Upper lobe of right lung (tissue), 1 donor: ENCODE data around the gene TCP1. TPM values are rescaled to one million over a fixed set of nuclear protein-coding genes. Genes with fewer than 3 reads are reported as not detected.
A peak's percentile ranks its signal among the peaks of the same experiment; 100 is the strongest.

ENCODE experiments used
- ATAC-seq: fragments of 200-7000 bp; cut with Tn5 transposase; one replicate; pipeline ENCODE4 v1.9.1; 2020; ENCODE audit warnings: mild to moderate bottlenecking, moderate library complexity
- DNase-seq: peaks from one replicate; pipeline ENCODE4 v3.0.0-alpha.2; 2020
- H3K27ac ChIP-seq: fragments of 200-600 bp; one replicate; pipeline ENCODE4 v1.8.0; 2022
- H3K27me3 ChIP-seq: fragments of 200-600 bp; one replicate; pipeline ENCODE4 v1.8.0; 2022; ENCODE audit warnings: mild to moderate bottlenecking
- H3K36me3 ChIP-seq: fragments of 200-600 bp; one replicate; pipeline ENCODE4 v1.8.0; 2022
- H3K4me1 ChIP-seq: fragments of 200-600 bp; one replicate; pipeline ENCODE4 v1.8.0; 2022
- H3K4me3 ChIP-seq: fragments of 200-600 bp; one replicate; pipeline ENCODE4 v1.8.0; 2022; ENCODE audit warnings: mild to moderate bottlenecking
- H3K9me3 ChIP-seq: fragments of 200-600 bp; one replicate; pipeline ENCODE4 v1.8.0; 2022
- intact Hi-C: fragments of 100-400 bp; cut with DNase I; formaldehyde crosslinking; loops from one replicate; pipeline ENCODE4 v1.11.0; 2022
- total RNA-seq: library from RNA; stranded (reverse); fragmentation: NEBNext Ultra II Directional; extraction: Animal tissue kit (Norgen Biotek cat#: 25700); gene quantifications from one replicate; pipeline ENCODE4 v1.2.1, GENCODE V29; 2021
- TF ChIP-seq, protein P1 (sequence below): fragments of 200-600 bp; IDR thresholded peaks from one replicate; pipeline ENCODE4 v1.8.0; 2022; ENCODE audit warnings: antibody characterized with exemption
- donor health status: DM: no; HTN: yes; CAD: no; lungs with severe emphysema.

Gene TCP1
- total RNA-seq, 1 donor from 2014 or later, result 105 TPM

DNA sequence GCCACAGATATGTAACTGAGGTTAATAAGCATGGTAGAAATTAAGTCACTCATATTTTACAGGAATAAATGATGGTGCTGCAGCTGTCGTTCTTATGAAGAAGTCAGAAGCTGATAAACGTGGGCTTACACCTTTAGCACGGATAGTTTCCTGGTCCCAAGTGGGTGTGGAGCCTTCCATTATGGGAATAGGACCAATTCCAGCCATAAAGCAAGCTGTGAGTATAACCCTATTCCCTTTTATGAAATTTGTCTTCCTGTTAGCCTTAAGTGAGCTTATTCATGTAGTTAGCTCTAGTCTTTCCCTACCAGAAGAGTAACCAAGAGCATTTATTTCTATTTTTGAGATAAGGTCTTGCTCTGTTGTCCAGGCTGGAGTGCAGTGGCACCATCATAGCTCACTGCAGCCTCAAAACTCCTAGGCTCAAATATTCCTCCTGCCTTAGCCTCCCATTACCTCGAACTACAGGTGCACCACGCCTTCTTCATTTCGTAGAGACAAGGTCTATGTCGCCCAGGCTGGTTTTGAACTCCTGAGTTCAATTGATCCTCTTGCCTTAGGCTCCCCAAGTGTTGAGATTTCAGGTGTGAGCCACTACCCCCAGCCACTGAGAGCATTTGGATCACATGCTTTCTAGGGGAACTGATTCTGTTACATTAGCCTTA, 12.0 kb downstream of the TCP1 start:
- Histone ChIP-seq H3K27me3 (no peaks in the 10 kb centered on the region), H3K9me3 (no peaks in the 10 kb centered on the region), H3K4me1 (no peaks in the 10 kb centered on the region), H3K36me3 (peaks cover 97% of the 10 kb centered on the region), H3K4me3 (no peak overlapping the region), H3K27ac (no peak overlapping the region)
- no peak for DNase-seq
- no peak for ATAC-seq
- TF ChIP-seq, protein P1, sequence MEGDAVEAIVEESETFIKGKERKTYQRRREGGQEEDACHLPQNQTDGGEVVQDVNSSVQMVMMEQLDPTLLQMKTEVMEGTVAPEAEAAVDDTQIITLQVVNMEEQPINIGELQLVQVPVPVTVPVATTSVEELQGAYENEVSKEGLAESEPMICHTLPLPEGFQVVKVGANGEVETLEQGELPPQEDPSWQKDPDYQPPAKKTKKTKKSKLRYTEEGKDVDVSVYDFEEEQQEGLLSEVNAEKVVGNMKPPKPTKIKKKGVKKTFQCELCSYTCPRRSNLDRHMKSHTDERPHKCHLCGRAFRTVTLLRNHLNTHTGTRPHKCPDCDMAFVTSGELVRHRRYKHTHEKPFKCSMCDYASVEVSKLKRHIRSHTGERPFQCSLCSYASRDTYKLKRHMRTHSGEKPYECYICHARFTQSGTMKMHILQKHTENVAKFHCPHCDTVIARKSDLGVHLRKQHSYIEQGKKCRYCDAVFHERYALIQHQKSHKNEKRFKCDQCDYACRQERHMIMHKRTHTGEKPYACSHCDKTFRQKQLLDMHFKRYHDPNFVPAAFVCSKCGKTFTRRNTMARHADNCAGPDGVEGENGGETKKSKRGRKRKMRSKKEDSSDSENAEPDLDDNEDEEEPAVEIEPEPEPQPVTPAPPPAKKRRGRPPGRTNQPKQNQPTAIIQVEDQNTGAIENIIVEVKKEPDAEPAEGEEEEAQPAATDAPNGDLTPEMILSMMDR, result no peak
- intact Hi-C loops, result no loop called here

DNA sequence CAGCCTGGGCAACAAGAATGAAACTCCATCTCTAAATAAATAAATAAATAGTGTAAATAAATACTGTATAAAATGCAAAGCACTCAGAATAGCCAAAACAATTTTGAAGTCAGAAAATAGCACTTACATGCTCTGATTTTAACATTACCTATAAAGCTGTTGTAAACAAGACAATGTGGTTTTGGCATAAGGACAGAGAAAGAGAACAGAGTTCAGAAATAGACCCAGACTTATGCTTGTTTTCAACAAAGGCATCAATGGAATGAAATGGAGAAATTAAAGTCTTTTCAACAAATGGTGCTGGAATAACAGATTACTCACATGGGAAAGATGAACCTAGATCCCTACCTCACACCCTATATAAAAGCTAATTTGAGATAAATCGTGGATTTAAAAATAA, 17.2 kb downstream of the TCP1 start:
- TF ChIP-seq, protein P1, result no peak
- H3K27ac ChIP-seq, result no peak overlapping the region
- H3K4me1 ChIP-seq, result no peaks in the 10 kb centered on the region
- ATAC-seq (no peak), DNase-seq (no peak)
- no peaks in the 10 kb centered on the region for H3K9me3 ChIP-seq
- peaks cover 83% of the 10 kb centered on the region for H3K36me3 ChIP-seq
- intact Hi-C loops, result no loop called here
- H3K27me3 ChIP-seq, result no peaks in the 10 kb centered on the region
- no peak overlapping the region for H3K4me3 ChIP-seq

DNA sequence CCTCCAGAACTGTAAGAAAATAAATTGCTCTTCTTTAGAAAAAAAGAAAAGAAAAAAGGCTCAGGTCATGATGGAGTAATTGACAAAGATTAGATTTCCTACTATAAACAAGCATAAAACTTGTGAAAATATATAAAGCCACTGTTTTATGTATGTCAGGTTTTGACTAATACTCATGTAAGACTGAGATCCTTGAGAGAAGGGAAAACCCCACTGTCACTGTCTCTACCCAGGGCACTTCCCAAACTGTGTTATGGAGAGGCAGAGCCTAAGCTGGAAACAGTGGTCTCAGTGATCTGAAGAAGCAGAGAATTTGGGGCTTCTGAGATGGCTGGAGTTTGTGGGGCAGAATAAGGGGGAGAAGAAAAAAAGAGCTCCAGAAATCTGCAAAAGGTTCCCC, 19.9 kb downstream of the TCP1 start:
- DNase-seq (no peak), ATAC-seq (no peak)
- no peaks in the 10 kb centered on the region for H3K9me3 ChIP-seq
- H3K4me3 ChIP-seq, result no peak overlapping the region
- no peak overlapping the region for H3K27ac ChIP-seq
- no peaks in the 10 kb centered on the region for H3K4me1 ChIP-seq
- intact Hi-C loops, result no loop called here
- H3K27me3 ChIP-seq, result no peaks in the 10 kb centered on the region
- TF ChIP-seq, protein P1, result no peak
- peaks cover 69% of the 10 kb centered on the region for H3K36me3 ChIP-seq

GRCh38 chr6:159766906-159767305, 22.5 kb downstream of the TCP1 start:
- ATAC-seq, result no peak
- TF ChIP-seq, protein P1, result no peak
- peaks cover 7% of the 10 kb centered on the region for H3K4me1 ChIP-seq
- intact Hi-C loops, result no loop called here
- H3K36me3 ChIP-seq, result peaks cover 54% of the 10 kb centered on the region
- no peak for DNase-seq
- no peaks in the 10 kb centered on the region for H3K9me3 ChIP-seq
- no peak overlapping the region for H3K4me3 ChIP-seq
- no peaks in the 10 kb centered on the region for H3K27me3 ChIP-seq
- H3K27ac ChIP-seq, result no peak overlapping the region

GRCh38 chr6:159762681-159763293, 26.6 kb downstream of the TCP1 start:
- intact Hi-C loops, result no loop called here
- peak; percentile 4 for ATAC-seq
- peaks cover 18% of the 10 kb centered on the region for H3K4me1 ChIP-seq
- no peak for DNase-seq
- peak overlapping the region; percentile 98 for H3K27ac ChIP-seq
- H3K36me3 ChIP-seq, result peaks cover 35% of the 10 kb centered on the region
- H3K4me3 ChIP-seq, result peak overlapping the region; percentile 95
- no peaks in the 10 kb centered on the region for H3K27me3 ChIP-seq
- TF ChIP-seq, protein P1, result no peak
- no peaks in the 10 kb centered on the region for H3K9me3 ChIP-seq
